H7 (cell line): ENCODE results near the gene KCNAB2. TPM values are rescaled to one million over a fixed set of nuclear protein-coding genes. Genes with fewer than 3 reads are reported as not detected.

Experiments
- DNase-seq: peaks from one replicate; pipeline ENCODE4 v3.0.0; 2012
- H3K27me3 ChIP-seq: 2 replicates; pipeline ENCODE4 v1.6.0; 2011; ENCODE audit warnings: mild to moderate bottlenecking, low read length; ENCODE audit not compliant: control insufficient read depth, insufficient read depth
- H3K36me3 ChIP-seq: replicated peaks from 2 replicates; pipeline ENCODE4 v1.5.1; 2011; ENCODE audit warnings: low read length; ENCODE audit not compliant: control insufficient read depth, insufficient read depth
- H3K4me3 ChIP-seq: 2 replicates; pipeline ENCODE4 v1.5.1; 2011; ENCODE audit warnings: low read depth, mild to moderate bottlenecking, control low read depth, low read length, moderate library complexity; ENCODE audit not compliant: insufficient read depth
- total RNA-seq: library from RNA; depleted of rRNA; stranded (reverse); fragments of >200 nt; shearing (Covaris generic); gene quantifications from 2 replicates; pipeline ENCODE4 v1.2.3, GENCODE V29; 2014; rRNA removed

The KCNAB2 gene
- total RNA-seq = 6.6 and 8.4 TPM in 2 replicates

DNA sequence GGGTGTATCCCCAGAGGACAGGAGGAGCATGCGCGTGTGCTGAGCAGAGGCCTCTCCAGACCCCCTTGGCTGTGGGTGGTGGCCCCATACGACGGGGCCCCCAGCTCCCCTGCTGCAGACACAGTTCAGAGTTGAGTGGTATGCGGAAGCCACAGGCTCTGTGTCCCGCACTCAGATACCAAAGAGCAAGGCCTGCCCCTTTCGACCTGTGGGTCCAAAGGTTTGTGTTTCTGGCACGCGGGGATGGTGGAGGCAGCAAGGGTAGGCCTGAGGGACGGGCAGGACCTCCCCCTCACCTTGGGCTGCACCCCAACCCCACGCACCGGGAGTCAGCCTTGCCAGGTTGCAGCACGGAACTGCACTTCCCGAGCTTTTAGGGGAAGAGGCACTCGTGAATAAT lies at the start of gene KCNAB2:
KCNAB2 (plus strand) TSS at position 328 of the 400 bp plus-strand sequence. CDS start 5,649 bp downstream, outside the sequence.
- no peaks in the 10 kb centered on the region for H3K27me3 ChIP-seq
- no peaks in the 10 kb centered on the region for H3K36me3 ChIP-seq
- H3K4me3 ChIP-seq = no peak within 1 kb of the TSS
- DNase-seq = no peak

- DNase-seq = no peak
- Histone ChIP-seq H3K27me3 (peaks cover 17% of the 10 kb centered on the region), H3K4me3 (no peak overlapping the region), H3K36me3 (no peaks in the 10 kb centered on the region)
These were observed 48.9 kb upstream of the KCNAB2 start for GRCh38 chr1:5996641-5997270.

DNA sequence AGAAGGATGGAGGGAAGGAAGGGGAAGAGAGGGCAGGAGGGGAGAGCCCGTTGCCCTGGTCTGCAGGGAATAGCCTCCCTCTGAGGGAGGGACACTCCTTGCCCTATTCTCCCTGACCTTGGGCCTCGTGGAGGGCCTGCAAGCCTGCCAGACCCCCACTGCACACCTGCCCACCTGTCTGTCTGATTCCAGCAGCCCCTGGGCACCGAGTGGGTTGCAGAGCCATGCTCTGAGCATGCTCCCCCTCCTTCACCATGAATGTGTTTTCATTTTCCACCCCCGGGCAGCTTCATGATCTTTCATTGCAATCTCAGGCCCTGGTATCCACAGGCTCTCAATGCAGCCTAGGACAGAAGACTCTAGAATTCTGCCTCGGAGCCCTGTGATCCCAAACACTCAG lies 48.4 kb upstream of the KCNAB2 start:
- DNase-seq = no peak

GRCh38 chr1:5998051-5998905 lies 47.4 kb upstream of the KCNAB2 start:
- no peak for DNase-seq
- peaks cover 17% of the 10 kb centered on the region for H3K27me3 ChIP-seq
- H3K36me3 ChIP-seq = no peaks in the 10 kb centered on the region
- no peak overlapping the region for H3K4me3 ChIP-seq

More for the DNA sequence above, 48.4 kb upstream of the KCNAB2 start:
- peaks cover 17% of the 10 kb centered on the region for H3K27me3 ChIP-seq
- no peak overlapping the region for H3K4me3 ChIP-seq
- no peaks in the 10 kb centered on the region for H3K36me3 ChIP-seq

DNA sequence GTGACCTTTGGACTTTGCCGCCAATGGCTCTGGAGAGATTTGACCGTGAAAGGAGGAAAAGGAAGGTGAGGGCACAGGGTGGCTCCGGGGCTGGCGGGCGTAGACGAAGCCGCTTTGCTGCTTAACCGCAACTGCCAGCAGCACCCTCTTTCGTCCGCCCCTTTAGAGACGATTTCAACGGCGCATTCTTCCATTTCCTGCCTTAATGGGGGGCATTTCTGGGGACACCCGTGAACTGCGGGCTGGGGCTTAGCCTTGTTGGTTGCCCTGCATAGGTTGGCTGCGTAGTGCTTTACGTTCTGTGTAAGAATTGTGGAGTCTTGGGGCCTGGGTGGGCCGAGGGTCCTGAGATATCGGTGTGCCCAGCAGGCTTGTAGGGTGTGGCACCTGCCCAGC lies 46.8 kb upstream of the KCNAB2 start:
- Histone ChIP-seq H3K36me3 (no peaks in the 10 kb centered on the region), H3K27me3 (peaks cover 11% of the 10 kb centered on the region), H3K4me3 (no peak overlapping the region)
- DNase-seq = no peak

DNA sequence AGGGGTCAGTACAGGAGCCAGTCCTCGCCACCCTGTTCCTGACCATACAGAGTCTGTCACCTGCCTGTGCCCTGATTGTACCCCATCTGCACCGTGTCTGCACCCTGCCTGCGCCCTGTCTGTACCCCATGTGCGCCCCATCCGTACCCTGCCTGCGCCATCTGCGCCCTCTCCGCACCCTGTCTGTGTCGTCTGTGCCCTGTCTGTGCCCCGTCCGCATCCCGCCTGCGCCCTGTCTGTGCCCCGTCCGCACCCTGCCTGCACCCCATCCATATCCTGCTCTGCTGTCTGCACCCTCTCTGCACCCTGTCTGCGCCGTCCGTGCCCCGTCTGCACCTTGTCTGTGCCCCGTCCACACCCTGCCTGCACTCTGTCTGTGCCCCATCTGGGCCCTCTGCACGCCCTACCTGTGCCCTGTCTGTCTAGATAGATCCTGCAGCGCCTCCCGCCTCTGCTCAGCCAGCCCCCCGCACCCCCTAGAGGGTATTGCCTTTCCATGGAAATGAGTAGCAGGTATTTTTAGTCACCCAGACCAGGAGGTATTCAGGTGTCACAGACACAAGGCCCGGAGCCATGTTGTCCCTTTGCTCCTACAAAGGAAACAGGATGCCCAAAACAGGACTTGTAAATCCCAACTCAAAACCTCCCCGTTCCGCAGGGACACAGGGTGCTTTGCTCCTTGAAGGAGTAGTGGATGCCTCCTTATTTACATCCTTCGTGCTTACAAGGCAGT lies 45.8 kb upstream of the KCNAB2 start:
- DNase-seq = peak; percentile 57
- H3K27me3 ChIP-seq = peaks cover 3% of the 10 kb centered on the region
- no peaks in the 10 kb centered on the region for H3K36me3 ChIP-seq
- H3K4me3 ChIP-seq = no peak overlapping the region

- Histone ChIP-seq H3K4me3 (no peak overlapping the region), H3K27me3 (peaks cover 3% of the 10 kb centered on the region; the same call in 1 of the 2 replicates), H3K36me3 (no peaks in the 10 kb centered on the region)
- no peak for DNase-seq
These were observed 45.0 kb upstream of the KCNAB2 start for GRCh38 chr1:6000444-6001288.

GRCh38 chr1:6001992-6002576 lies 43.6 kb upstream of the KCNAB2 start:
- peak; percentile 53 for DNase-seq
- H3K27me3 ChIP-seq = no peaks in the 10 kb centered on the region
- H3K36me3 ChIP-seq = no peaks in the 10 kb centered on the region
- H3K4me3 ChIP-seq = no peak overlapping the region

- peak; percentile 87 for DNase-seq
- no peaks in the 10 kb centered on the region for H3K36me3 ChIP-seq
- no peaks in the 10 kb centered on the region for H3K27me3 ChIP-seq
- no peak overlapping the region for H3K4me3 ChIP-seq
These were observed 42.8 kb upstream of the KCNAB2 start for GRCh38 chr1:6002714-6003501.

GRCh38 chr1:6003568-6004411 lies 41.9 kb upstream of the KCNAB2 start:
- H3K36me3 ChIP-seq = no peaks in the 10 kb centered on the region
- H3K27me3 ChIP-seq = no peaks in the 10 kb centered on the region
- DNase-seq = peak; percentile 87
- no peak overlapping the region for H3K4me3 ChIP-seq

- Histone ChIP-seq H3K27me3 (no peaks in the 10 kb centered on the region), H3K4me3 (no peak overlapping the region), H3K36me3 (no peaks in the 10 kb centered on the region)
- DNase-seq = no peak
These were observed 41.1 kb upstream of the KCNAB2 start for GRCh38 chr1:6004412-6005123.

- Histone ChIP-seq H3K27me3 (no peaks in the 10 kb centered on the region), H3K4me3 (no peak overlapping the region), H3K36me3 (no peaks in the 10 kb centered on the region)
- peak; percentile 72 for DNase-seq
These were observed 40.3 kb upstream of the KCNAB2 start for GRCh38 chr1:6005276-6005917.
